ENCODE measurements around the gene FAM199X. TPM values are rescaled to one million over a fixed set of nuclear protein-coding genes. Genes with fewer than 3 reads are reported as not detected.

Gene FAM199X
- total and polyA plus RNA-seq, 2 donors (not counting 3 experiments of a cell fraction or from before 2014, with no cell fraction given): 4.0 to 16.8 TPM

GRCh38 chrX:104205548-104205947, 39.3 kb downstream of the FAM199X start:
- intact Hi-C loops (cut with micrococcal nuclease): no loop called here
- TF ChIP-seq POLR2AphosphoS5 (IDR thresholded peaks at IDR 0.05; ENCODE audit: insufficient read depth, low read depth, low read length) (no peak), MAX (IDR thresholded peaks at IDR 0.05; ENCODE audit: insufficient read depth, insufficient read length) (no peak), POLR2A (IDR thresholded peaks at IDR 0.05; ENCODE audit: low read depth, low read length) (no peak), MYC (IDR thresholded peaks at IDR 0.05; ENCODE audit: low read depth, low read length) (no peak)
- H4K20me1 ChIP-seq (replicated peaks; ENCODE audit: control insufficient read depth, extremely low read depth, insufficient read depth, low read length): no peaks in the 10 kb centered on the region
- no peak for FAIRE-seq
- no peaks in the 10 kb centered on the region for H3K36me3 ChIP-seq (ENCODE audit: control insufficient read depth in 2 of 2, extremely low read depth in 1 of 2, insufficient read depth in 2 of 2, low read length in 2 of 2)
- no peak overlapping the region for H3K4me2 ChIP-seq (ENCODE audit: insufficient read depth, low read length)
- H3K9me1 ChIP-seq (replicated peaks; ENCODE audit: control insufficient read depth, extremely low read depth, insufficient read depth, low read length): no peaks in the 10 kb centered on the region
- no peaks in the 10 kb centered on the region for H3K27me3 ChIP-seq (ENCODE audit: control insufficient read depth in 2 of 2, insufficient read depth in 2 of 2, low read length in 2 of 2)
- H3K79me2 ChIP-seq (ENCODE audit: control insufficient read depth, insufficient read depth, low read length): no peaks in the 10 kb centered on the region
- H3K9me3 ChIP-seq (replicated peaks; ENCODE audit: control insufficient read depth, insufficient read depth, low read length): no peaks in the 10 kb centered on the region
- CTCF ChIA-PET: interaction anchor here (2.5 kb wide), 1 partner anchor 10 kb away, joined by 20 read pairs; no protein-coding TSS in a partner anchor
- no peak overlapping the region for H3K9ac ChIP-seq (replicated peaks; ENCODE audit: extremely low read depth, insufficient read depth, low read length)
- dilution Hi-C loops (cut with MboI; ENCODE audit: extremely low pct_ligation_motif_present, low sequenced_read_pairs): no loop called here
- POLR2A ChIA-PET: no interaction called here
- H3K27ac ChIP-seq (ENCODE audit: insufficient read depth, low read depth, low read length): no peak overlapping the region
- no peak overlapping the region for H2AFZ ChIP-seq (ENCODE audit: low read depth, low read length)
- DNase-seq (ENCODE audit: low read depth, low spot score): no peak
- no TSS peak for BruUV-seq (replicated peaks)
- H3K4me1 ChIP-seq (ENCODE audit: control insufficient read depth, extremely low read depth, insufficient read depth, low read length): no peaks in the 10 kb centered on the region
- no peak overlapping the region for H3K4me3 ChIP-seq (replicated peaks in 1 of 3; ENCODE audit: insufficient read depth in 1 of 3, low read depth in 1 of 3, low read length in 3 of 3)

- TF ChIP-seq GATA2 (IDR thresholded peaks at IDR 0.05; ENCODE audit: insufficient read depth, insufficient read length, low read depth, low read length) (no peak), MYC (IDR thresholded peaks at IDR 0.05; ENCODE audit: low read depth, low read length) (no peak), POLR2A (IDR thresholded peaks at IDR 0.05; ENCODE audit: low read depth, low read length) (no peak), JUN (IDR thresholded peaks at IDR 0.05; ENCODE audit: borderline replicate concordance, insufficient read depth, insufficient read length, low read depth) (no peak), POLR2AphosphoS5 (IDR thresholded peaks at IDR 0.05; ENCODE audit: insufficient read depth, low read depth, low read length) (no peak), EZH2 (IDR thresholded peaks at IDR 0.05; ENCODE audit: borderline replicate concordance, low read depth, low read length, severe bottlenecking) (no peak), CTCF (IDR thresholded peaks at IDR 0.05; ENCODE audit: extremely low read depth in 1 of 2, insufficient read depth in 1 of 2, low read depth in 1 of 2, low read length in 2 of 2) (no peak), MAX (IDR thresholded peaks at IDR 0.05; ENCODE audit: insufficient read depth, insufficient read length) (no peak), FOS (IDR thresholded peaks at IDR 0.05; ENCODE audit: borderline replicate concordance, insufficient read depth, low read length) (no peak)
- DNase-seq (ENCODE audit: low read depth, low spot score) (no peak), FAIRE-seq (no peak)
- H3K79me2 ChIP-seq (ENCODE audit: control insufficient read depth, insufficient read depth, low read length): no peaks in the 10 kb centered on the region
- H3K9me1 ChIP-seq (replicated peaks; ENCODE audit: control insufficient read depth, extremely low read depth, insufficient read depth, low read length): no peaks in the 10 kb centered on the region
- no peaks in the 10 kb centered on the region for H3K9me3 ChIP-seq (replicated peaks; ENCODE audit: control insufficient read depth, insufficient read depth, low read length)
- BruUV-seq (replicated peaks): no TSS peak
- no peak overlapping the region for H2AFZ ChIP-seq (ENCODE audit: low read depth, low read length)
- H3K4me2 ChIP-seq (ENCODE audit: insufficient read depth, low read length): no peak overlapping the region
- H3K27me3 ChIP-seq (ENCODE audit: control insufficient read depth in 2 of 2, insufficient read depth in 2 of 2, low read length in 2 of 2): no peaks in the 10 kb centered on the region
- POLR2A ChIA-PET: no interaction called here
- dilution Hi-C loops (cut with MboI; ENCODE audit: extremely low pct_ligation_motif_present, low sequenced_read_pairs): no loop called here
- H3K9ac ChIP-seq (replicated peaks; ENCODE audit: extremely low read depth, insufficient read depth, low read length): no peak overlapping the region
- intact Hi-C loops (cut with micrococcal nuclease): no loop called here
- H3K27ac ChIP-seq (ENCODE audit: insufficient read depth, low read depth, low read length): no peak overlapping the region
- H3K4me1 ChIP-seq (ENCODE audit: control insufficient read depth, extremely low read depth, insufficient read depth, low read length): no peaks in the 10 kb centered on the region
- no peak overlapping the region for H3K4me3 ChIP-seq (replicated peaks in 1 of 3; ENCODE audit: insufficient read depth in 1 of 3, low read depth in 1 of 3, low read length in 3 of 3)
- H3K36me3 ChIP-seq (ENCODE audit: control insufficient read depth in 2 of 2, extremely low read depth in 1 of 2, insufficient read depth in 2 of 2, low read length in 2 of 2): no peaks in the 10 kb centered on the region
- H4K20me1 ChIP-seq (replicated peaks; ENCODE audit: control insufficient read depth, extremely low read depth, insufficient read depth, low read length): no peaks in the 10 kb centered on the region
- CTCF ChIA-PET: interaction anchor here (1.5 kb wide), 1 partner anchor 15 kb away, joined by 3 read pairs; no protein-coding TSS in a partner anchor
These were observed 44.9 kb downstream of the FAM199X start for GRCh38 chrX:104211187-104211586.
